Measurements from ENCODE around the gene EEF2K.

Gene EEF2K

GRCh38 chr16:22255335-22255734, 49.3 kb downstream of the EEF2K start:
- DNase-seq = no peak

GRCh38 chr16:22257440-22257839, 51.4 kb downstream of the EEF2K start:
- no peak for DNase-seq

- DNase-seq = no peak
These were observed 54.4 kb downstream of the EEF2K start for GRCh38 chr16:22260490-22260889.

GRCh38 chr16:22262460-22262859, 56.4 kb downstream of the EEF2K start:
- no peak for DNase-seq

GRCh38 chr16:22264786-22265185, 58.7 kb downstream of the EEF2K start:
- no peak for DNase-seq

GRCh38 chr16:22265351-22265750, 59.3 kb downstream of the EEF2K start:
- DNase-seq = no peak

- no peak for DNase-seq
These were observed 60.5 kb downstream of the EEF2K start for GRCh38 chr16:22266546-22266945.

- no peak for DNase-seq
These were observed 61.7 kb downstream of the EEF2K start for GRCh38 chr16:22267764-22268163.

GRCh38 chr16:22270525-22270924, 64.4 kb downstream of the EEF2K start:
- no peak for DNase-seq

- DNase-seq = no peak
These were observed 67.0 kb downstream of the EEF2K start for GRCh38 chr16:22272870-22273650.

GRCh38 chr16:22274916-22275315, 68.8 kb downstream of the EEF2K start:
- no peak for DNase-seq

GRCh38 chr16:22278441-22279230, 72.6 kb downstream of the EEF2K start:
- no peak for DNase-seq

- DNase-seq = no peak
These were observed 76.3 kb downstream of the EEF2K start for GRCh38 chr16:22282254-22282892.

GRCh38 chr16:22284637-22285036, 78.6 kb downstream of the EEF2K start:
- no peak for DNase-seq

GRCh38 chr16:22285080-22285479, 79.0 kb downstream of the EEF2K start:
- no peak for DNase-seq

GRCh38 chr16:22291020-22291419, 84.9 kb downstream of the EEF2K start:
- DNase-seq = no peak

GRCh38 chr16:22291860-22292318, 85.8 kb downstream of the EEF2K start:
- no peak for DNase-seq

GRCh38 chr16:22292320-22292719, 86.2 kb downstream of the EEF2K start:
- DNase-seq = no peak

- no peak for DNase-seq
These were observed 87.3 kb downstream of the EEF2K start for GRCh38 chr16:22293137-22294106.

- no peak for DNase-seq
These were observed 90.4 kb downstream of the EEF2K start for GRCh38 chr16:22296225-22297113.

GRCh38 chr16:22297114-22297870, 91.2 kb downstream of the EEF2K start, which contains the start of gene POLR3E:
Gene POLR3E (plus strand): TSS chr16:22297409. CDS start chr16:22302969, 5,560 bp downstream.
- DNase-seq = peak; percentile 96
